Activated CD8-positive, alpha-beta memory T cell treated with anti-CD3 and anti-CD28 coated beads for 36 hours (primary cell): Measurements from ENCODE around the gene DCAF12. TPM values are rescaled to one million over a fixed set of nuclear protein-coding genes. Genes with fewer than 3 reads are reported as not detected.
"Not testable (repeated sequence)": the region's sequence is repeated elsewhere in the genome, so short reads cannot be mapped to it uniquely, and the experiment has no call there.

Experiments
- CTCF ChIA-PET: fragments of 350-600 bp; sonication (Branson Sonifier 250); formaldehyde crosslinking; loops from one replicate; lab custom pipeline; 2021; ENCODE audit warnings: antibody characterized with exemption; lab: Charles Lee
- POLR2A ChIA-PET: fragments of 350-600 bp; sonication (Branson Sonifier 250); formaldehyde crosslinking; loops from one replicate; lab custom pipeline; 2021; ENCODE audit warnings: antibody characterized with exemption; lab: Charles Lee
- total RNA-seq, 2 experiments: library from RNA; stranded (reverse); gene quantifications; one replicate each; pipeline ENCODE4 v1.2.3, GENCODE V29; 2021

DCAF12 gene
- 10 to 100 TPM; 43.9 to 46.8 TPM for total RNA-seq

DNA sequence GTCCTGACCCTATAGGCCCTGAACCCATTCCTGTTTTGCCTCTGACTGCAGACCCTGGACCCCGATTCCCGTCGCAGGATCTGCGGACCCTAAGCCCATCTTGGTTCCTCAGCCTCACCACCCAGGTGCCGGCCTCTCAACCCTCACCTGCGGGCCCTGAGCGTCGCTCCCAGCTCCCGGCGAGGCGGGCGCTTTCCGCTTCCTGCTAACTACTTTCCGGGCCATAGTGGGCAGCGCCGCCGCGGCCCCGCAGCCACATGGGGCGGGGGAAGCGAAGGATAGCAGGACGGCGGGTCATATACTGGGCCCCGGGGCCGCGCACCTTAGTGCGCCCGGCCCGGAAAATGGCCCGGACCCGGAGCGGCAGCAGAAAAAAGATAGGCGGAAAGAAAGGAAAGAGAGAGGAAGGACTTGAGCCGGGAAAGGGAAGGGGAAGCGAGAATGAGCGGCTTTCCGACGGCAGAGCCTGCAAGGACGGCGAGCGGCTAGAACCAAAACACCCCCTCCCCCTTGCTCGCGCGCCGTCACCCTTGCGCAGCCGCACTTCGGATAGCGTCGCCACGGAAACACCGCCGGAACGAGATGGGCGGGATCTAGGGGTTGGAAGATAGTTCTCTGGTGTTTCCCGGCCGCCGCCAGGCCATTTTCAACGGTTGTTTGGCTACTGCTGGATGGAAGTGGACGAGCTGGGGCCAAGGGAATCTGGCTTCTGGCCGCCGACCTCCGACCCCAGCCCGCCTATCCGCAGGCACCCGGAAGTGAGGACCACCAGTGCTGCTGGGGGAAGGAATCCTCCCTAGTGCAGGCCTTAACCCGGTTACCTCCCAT, at the start of gene DCAF12:
Gene DCAF12 (minus strand): TSS at position 492 of the 828 bp plus-strand sequence. CDS start 267 bp downstream, at position 225.
- POLR2A ChIA-PET: interaction anchor here (1.0 kb wide), 1 partner anchor 52 kb away, joined by 4 read pairs; the partner anchor contains the start of gene UBAP1

DNA sequence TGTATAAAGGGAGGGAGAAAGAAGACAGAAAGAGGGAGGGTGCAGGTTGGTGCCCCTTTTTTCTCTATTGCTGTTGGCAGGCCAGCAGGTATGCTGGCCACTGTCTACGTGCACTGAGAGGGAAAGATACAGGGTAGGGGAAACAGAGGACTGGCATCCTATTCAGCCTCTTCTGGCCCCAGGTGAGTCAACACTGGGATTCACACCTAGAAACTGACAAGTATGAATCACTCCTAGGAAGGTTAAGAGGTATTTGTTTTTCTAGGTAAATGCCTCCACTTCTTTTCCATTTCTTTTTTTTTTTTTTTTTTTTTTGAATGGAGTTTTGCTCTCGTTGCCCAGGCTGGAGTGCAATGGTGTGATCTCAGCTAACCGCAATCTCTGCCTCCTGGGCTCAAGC, 49.6 kb upstream of the DCAF12 start:
- ChIA-PET POLR2A (no interaction called here), CTCF (no interaction called here)

More for the DNA sequence above, at the start of gene DCAF12:
- CTCF ChIA-PET: interaction anchor here (0.7 kb wide), 1 partner anchor 51 kb away, joined by 3 read pairs; no protein-coding TSS in a partner anchor

DNA sequence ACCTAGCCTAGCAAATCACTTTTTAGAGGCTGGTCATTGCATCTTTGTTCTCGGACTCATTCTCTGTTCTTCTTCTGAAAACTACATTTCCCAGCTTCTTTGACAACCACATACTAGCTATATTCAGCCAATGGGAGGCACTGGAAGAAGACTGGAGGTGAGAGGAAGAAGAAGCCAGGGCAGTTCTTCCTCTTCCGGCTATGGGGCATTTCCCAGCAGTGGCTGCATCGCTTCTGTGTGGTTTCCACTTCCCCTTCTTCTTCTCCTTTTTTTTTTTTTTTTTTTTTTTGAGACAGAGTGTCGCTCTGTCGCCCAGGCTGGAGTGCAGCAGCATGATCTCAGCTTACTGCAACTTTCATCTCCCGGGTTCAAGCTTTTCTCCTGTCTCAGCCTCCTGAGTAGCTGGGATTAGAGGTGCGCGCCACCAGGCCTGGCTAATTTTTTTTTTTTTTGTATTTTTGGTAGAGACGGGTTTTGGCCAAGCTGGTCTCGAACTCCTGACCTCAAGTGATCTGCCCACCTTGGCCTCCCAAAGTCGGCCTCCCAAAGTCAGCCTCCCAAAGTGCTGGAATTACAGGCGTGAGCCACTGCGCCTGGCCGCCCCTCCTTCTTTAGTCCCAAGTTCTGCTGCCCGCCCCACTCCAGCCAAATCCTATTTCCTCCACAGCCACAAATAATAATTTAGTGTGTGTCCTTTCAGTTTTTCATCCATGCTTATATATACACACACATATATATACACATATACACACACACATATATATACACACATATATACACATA, 45.4 kb upstream of the DCAF12 start:
- ChIA-PET POLR2A (no interaction called here), CTCF (interaction anchor here (0.7 kb wide), 1 partner anchor 1879 kb away, joined by 3 read pairs; no protein-coding TSS in a partner anchor)

DNA sequence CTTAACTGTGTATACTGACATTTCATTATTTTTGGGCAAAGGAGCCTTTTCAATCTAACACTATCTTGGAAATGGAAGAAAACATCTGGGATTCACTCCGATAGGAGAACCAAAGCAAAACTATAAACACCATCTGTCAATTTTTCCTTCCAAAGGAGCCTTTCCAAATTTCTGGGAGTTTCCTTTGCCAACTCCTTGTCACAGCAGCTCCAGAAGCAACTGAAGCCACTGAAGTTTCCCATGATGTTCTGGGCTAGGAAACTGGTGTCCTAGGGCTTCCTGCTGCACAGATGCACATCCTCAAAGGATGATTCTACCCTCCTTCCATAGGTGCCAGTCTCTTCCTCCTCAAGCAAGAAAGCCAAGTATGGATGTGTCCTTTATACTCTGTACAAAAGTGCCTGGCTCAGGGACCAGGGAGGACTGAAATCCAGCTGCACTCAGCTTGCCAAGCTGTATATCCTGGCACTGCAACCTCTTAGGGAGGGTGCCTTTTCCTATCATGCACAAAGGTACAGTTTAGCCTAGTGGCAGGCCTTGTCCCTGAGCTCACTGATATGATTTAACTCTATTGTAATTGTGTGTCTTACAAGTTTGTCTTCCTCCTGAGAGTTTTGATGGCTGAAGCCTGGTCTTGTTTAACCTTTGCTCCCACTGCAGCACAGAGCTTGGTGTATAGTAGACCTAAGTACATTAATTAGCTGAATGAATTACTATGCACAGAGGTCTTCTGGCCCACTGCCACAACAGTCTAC, 43.9 kb upstream of the DCAF12 start:
- CTCF ChIA-PET: interaction anchor here (0.7 to 1.2 kb wide), 2 partner anchors 12 to 79 kb away, joined by 3 read pairs; no protein-coding TSS in a partner anchor
- POLR2A ChIA-PET: no interaction called here

DNA sequence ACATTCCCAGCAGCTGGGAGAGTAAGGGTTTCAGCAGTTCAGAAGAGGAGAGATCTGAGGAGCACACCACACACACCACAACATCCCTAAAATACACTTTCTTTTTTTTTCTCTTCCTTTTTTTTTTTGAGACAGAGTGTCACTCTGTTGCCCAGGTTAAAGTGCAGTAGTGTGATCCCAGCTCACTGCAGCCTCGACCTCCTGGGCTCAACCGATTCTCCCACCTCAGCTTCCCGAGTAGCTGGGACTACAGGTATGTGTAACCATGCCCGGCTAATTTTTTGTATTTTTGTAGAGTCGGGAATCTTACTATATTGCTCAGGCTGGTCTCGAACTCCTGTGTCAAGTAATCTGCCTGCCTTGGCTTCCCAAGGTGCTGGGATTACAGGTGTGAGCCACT, 42.6 kb upstream of the DCAF12 start:
- ChIA-PET CTCF (interaction anchor here (1.9 kb wide), 1 partner anchor 83 kb away, joined by 5 read pairs; no protein-coding TSS in a partner anchor), POLR2A (no interaction called here)

DNA sequence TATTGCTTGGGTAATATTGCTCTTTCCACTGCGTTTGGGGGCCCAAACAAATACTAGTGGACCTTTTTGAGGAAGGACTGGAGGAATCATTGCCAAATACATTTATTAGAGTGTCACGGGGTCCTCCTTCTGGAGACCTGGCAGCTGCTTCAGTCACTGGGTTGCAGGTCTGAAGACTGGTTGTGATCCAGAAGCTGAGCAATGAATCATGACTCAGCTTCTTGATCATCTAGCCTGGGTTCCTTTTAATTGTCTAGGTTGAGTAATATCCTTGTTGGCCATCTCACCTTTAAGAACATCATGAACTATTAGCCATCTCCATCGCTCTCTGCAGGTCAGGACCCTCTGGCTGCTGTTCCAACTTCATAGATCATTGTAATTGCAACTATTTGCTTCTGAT, 36.9 kb upstream of the DCAF12 start:
- ChIA-PET CTCF (interaction anchor here (0.8 kb wide), 1 partner anchor 48 kb away, joined by 3 read pairs; no protein-coding TSS in a partner anchor), POLR2A (interaction anchor here (0.7 kb wide), 1 partner anchor 93 kb away, joined by 8 read pairs; no protein-coding TSS in a partner anchor)

DNA sequence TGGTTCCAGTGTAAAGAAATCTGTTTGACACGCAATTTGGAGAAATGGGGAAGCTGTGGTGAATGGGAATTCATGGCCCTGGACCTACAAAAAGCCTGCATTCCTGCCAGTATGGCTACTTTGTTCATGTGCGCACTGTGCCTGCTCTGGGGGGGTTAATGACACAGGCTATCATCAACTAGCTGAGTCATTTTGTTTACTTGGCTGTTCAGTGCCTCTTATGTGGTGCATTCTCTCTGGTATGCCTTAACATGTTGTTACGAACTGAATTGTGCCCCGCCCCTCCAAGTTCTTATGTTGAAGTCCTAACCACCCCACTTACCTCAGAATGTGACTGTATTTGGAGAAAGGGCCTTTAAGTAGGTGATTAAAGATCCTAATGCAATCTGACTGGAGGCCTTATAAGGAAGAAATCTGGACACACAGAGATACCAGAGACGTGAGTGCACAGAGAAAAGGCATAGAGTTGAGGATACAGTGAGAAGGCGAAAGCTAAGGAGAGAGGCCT, 31.9 kb upstream of the DCAF12 start:
- CTCF ChIA-PET: interaction anchor here (1.0 kb wide), 1 partner anchor 221 kb away, joined by 3 read pairs; no protein-coding TSS in a partner anchor
- POLR2A ChIA-PET: interaction anchor here (0.7 kb wide), 1 partner anchor 22 kb away, joined by 5 read pairs; no protein-coding TSS in a partner anchor

DNA sequence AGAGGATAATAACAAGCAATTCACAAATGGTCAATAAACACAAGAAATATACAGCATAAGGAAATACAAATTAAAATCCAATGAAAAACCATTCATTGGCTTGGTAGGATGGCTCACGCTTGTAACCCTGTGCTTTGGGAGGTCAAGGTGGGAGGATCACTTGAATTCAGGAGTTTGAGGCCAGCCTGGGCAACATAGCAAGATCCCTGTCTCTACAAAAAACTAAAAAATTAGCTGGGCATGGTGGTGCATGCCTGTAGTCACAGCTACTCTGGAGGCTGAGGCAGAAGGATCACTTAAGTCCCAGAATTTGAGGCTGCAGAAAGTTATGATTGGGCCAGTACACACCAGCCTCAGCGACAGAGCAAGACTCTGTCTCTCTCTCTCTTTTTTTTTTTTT, 31.4 kb upstream of the DCAF12 start:
- ChIA-PET CTCF (no interaction called here), POLR2A (interaction anchor here (0.7 kb wide), 1 partner anchor 23 kb away, joined by 5 read pairs; no protein-coding TSS in a partner anchor)

DNA sequence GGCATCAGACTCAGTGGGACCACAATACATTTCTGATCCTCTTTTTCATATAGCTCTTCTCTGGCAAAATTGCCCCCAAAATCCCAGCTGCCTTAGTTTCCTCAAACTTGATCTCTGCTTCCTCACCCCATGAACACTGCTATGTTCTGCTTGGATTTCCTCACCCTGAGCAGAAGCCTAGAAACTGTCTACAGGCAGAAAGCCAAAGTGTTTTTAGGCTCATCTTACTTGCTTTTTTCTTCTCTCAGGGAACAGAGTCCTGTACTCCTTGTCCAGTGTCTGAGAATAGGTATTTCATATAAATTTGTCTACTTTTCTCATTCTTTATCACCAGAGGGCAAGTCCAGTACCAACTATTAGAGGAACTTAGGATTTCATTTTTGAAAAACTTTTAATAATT, 30.8 kb upstream of the DCAF12 start:
- CTCF ChIA-PET: interaction anchor here (0.5 kb wide), 1 partner anchor 71 kb away, joined by 3 read pairs; no protein-coding TSS in a partner anchor
- POLR2A ChIA-PET: no interaction called here

DNA sequence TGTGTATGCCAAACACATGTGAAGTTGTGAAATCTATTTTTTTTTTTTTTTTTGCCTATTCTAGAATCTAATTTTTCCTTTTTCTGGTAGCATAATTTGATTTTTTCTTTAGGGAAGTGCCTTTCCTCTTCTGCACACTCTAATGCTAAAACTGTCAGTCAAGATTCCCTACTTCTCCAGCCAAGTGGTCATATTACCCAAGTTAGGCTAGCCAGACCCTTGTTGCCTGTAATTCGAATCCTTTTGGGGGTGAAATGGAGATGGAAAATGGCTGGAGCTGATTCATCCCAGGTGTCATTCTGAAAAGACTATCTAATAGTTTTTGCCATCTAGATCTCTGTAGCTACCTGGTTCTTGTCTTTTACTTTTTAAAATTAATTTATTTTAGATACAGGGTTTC, 27.6 kb upstream of the DCAF12 start:
- ChIA-PET CTCF (interaction anchor here (0.7 kb wide), 1 partner anchor 1831 kb away, joined by 4 read pairs; no protein-coding TSS in a partner anchor), POLR2A (no interaction called here)

DNA sequence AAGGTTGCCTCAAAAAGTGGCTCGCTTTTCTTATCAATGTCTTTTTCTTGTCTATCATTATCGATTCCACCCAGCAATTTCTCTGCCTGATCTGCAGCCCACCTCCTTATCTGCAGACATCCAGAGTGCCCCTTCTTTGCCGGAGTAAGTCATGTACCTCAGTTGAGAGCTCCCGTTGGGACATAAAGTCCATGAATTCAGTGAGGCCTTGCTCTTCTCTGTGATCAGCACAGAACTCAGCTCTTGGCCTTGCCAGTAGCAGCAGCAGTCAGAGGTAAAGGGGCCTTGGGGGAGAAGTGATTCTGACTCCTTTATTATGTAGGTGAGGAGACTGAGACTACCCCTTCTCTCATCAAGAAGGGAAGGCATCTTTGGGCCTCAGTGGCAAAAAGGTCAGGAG, 24.9 kb upstream of the DCAF12 start:
- ChIA-PET POLR2A (no interaction called here), CTCF (no interaction called here)

DNA sequence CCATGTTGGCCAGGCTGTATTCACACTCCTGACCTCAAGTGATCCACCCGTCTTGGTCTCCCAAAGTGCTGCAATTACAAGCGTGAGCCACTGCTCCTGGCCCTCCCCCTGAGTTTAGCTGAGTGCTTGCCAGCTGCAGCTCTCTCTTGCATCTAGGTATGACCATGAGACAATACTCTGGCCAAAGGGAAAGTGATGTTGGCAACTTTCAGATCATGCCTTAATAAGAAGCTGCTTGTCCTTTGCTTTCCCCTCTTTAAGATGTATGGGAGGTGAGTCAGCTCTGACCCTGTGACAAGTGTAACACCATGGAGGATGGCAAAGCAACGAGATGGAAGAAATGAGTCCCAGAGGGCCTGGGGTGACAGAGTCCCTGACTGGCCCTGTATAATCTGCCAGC, 18.7 kb upstream of the DCAF12 start:
- POLR2A ChIA-PET: interaction anchor here (0.5 kb wide), 1 partner anchor 26 kb away, joined by 6 read pairs; no protein-coding TSS in a partner anchor
- CTCF ChIA-PET: interaction anchor here (1.3 kb wide), 1 partner anchor 71 kb away, joined by 6 read pairs; no protein-coding TSS in a partner anchor

DNA sequence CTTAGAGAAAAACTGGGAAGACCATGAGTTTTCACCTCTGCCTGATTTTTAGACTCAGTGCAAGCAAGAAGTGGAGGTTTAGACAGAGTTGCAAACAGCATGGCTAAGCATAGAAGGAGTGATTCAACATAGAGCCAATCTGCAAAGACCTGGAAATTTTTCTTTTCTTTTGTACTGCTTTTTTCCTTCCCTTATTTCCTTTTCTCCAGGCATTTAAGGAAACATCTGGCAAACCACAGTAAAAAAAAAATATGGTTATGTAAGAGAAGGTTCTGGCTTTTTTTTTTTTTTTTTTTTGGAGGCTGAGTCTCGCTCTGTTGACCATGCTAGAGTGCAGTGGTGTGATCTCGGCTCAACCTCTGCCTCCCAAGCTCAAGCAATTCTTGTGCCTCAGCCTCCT, 16.6 kb upstream of the DCAF12 start:
- POLR2A ChIA-PET: no interaction called here
- CTCF ChIA-PET: no interaction called here

DNA sequence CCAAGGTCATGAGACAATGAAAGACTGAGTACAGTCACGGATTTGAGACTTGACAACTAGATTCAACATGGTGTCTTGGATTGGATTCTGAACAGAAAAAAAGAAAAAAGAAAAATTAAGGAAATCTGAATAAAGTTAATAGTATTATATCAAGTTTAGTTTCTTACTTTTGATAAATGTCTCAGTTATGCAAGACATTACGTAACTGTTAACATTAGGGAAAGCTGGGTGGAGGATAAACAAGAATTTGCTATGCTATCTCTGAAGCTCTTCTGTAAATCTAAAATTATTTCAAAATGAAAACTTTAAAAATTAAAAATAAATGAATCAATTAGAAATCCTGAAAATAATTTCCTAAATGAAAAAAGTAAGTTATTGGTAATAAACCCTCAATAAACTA, 14.4 kb upstream of the DCAF12 start:
- CTCF ChIA-PET: interaction anchor here (0.7 kb wide), 1 partner anchor 14 kb away, joined by 3 read pairs; no protein-coding TSS in a partner anchor
- POLR2A ChIA-PET: no interaction called here

DNA sequence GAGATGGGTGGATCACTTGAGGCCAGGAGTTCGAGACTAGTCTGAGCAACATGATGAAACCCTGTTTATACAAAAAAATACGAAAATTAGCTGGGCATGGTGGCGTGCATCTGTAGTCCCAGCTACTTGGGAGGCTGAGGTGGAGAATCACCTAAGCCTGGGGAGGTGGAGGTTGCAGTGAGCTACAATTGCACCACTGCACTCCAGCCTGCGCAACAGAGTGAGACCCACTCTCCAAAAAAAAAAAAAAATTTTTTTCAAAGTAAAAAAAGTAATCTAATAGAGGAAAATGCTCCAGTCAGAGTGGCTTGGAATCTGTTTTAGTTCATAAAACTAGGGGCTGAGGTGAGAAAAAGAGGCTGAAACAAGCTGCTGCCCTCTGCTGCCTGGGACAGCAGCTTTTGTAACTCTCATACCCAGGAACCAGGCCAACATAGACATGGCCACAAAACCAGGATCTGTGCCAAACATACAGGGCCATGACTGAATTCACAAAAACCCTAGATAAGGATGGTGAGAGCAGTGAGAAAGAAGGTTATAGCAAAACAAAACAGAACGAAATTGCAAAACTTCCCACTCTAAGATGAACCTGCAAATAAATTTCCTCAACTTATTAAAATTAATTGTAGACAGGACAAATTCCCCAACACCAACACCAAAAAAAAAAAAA, 13.1 kb upstream of the DCAF12 start:
- CTCF ChIA-PET: no interaction called here

DNA sequence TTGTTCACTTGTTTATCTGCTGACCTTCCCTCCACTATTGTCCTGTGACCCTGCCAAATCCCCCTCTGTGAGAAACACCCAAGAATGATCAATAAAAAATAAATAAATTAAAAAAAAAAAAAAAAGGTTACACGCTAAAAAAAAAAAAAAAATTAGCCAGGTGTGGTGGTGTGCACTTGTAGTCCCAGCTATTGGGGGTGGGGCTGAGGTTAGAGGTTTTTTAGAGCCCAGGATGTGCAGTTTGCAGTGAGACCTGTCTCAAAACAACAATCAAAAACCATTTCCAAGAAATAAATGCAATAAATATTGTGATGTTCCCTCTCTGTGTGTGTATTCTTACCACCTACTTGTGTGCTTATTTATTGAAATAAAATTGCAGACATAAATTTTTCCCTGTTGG, 12.1 kb upstream of the DCAF12 start:
- POLR2A ChIA-PET, CTCF ChIA-PET: not testable (repeated sequence)

More for the DNA sequence above, 13.1 kb upstream of the DCAF12 start:
- POLR2A ChIA-PET: no interaction called here

DNA sequence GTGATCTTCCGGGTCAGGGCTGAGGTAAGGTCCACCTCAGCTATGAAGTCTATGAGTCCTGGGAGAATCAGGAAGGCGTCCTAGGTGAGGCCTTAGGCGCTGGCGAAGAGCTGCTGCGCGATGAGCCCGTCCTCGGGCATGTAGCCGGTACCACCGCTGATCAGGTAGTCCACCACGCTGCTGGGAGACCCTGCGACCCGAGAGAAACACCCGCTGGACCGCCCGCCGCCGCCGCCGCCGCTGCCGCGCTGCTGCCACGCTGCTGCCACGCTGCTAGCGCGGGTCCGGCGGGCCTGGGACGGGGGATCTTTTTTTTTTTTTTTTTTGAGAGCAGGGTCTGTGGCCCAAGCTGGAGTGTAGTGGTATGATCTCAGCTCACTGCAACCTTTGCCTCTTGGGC, 8.0 kb upstream of the DCAF12 start:
- POLR2A ChIA-PET: interaction anchor here (0.6 kb wide), 1 partner anchor 92 kb away, joined by 10 read pairs; no protein-coding TSS in a partner anchor

DNA sequence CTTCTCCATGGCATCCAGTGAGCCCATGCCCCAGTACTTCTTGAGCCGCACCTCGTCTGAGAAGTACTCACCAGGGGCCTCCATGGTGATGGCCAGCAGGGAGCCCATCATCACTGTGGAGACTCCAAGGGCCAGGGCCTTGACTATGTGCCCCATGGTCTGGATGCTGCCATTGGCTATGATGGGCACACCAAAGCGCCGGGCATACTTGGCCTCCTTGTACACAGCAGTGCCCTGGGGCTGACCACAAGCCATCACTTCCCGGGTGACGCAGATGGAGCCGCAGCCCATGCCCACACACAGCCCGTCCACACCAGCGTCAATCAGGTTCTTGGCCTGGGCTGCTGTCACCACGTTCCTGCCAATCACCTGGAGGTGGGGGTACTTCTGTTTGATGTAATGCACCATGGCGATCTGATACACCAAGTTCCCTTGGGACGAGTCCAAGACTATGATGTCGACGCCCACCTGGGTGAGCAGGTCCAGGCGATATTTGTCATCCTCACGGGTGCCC, 7.0 kb upstream of the DCAF12 start:
- ChIA-PET CTCF (no interaction called here), POLR2A (no interaction called here)

More for the DNA sequence above, 8.0 kb upstream of the DCAF12 start:
- CTCF ChIA-PET: no interaction called here
